ENCODE results near the gene ZNF808. TPM values are rescaled to one million over a fixed set of nuclear protein-coding genes. Genes with fewer than 3 reads are reported as not detected.
"Not testable (repeated sequence)": the region's sequence is repeated elsewhere in the genome, so short reads cannot be mapped to it uniquely, and the experiment has no call there.

ZNF808 gene
- total RNA-seq, 3 donors from 2014 or later: 26.2 to 46.9 (median 46.1) TPM

DNA sequence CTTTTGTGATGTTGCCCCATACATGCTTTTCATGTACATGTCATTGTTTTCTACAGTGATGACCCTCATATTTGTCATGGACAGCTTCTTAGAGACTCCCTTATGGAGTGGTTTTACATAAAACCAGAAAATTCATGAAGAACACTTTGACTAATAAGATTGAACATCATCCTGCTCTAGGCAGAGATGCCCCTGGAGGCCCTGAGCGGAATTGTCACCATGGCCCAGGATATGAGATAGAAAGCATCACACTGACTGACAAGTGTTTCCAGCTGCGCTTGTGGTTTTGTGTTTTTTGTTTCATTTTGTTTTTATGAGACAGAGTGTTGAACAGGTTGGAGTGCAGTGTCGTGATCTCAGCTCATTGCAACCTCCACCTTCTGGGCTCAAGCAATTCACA lies 64.8 kb downstream of the ZNF808 start:
- Histone ChIP-seq H3K4me1 (ENCODE audit: low read depth) (no peaks in the 10 kb centered on the region), H3K36me3 (ENCODE audit: low read depth) (no peaks in the 10 kb centered on the region), H3K9me3 (peaks cover 50% of the 10 kb centered on the region), H3K4me3 (no peak overlapping the region)
- ATAC-seq (no peak), DNase-seq (no peak)
- TF ChIP-seq, protein P1, sequence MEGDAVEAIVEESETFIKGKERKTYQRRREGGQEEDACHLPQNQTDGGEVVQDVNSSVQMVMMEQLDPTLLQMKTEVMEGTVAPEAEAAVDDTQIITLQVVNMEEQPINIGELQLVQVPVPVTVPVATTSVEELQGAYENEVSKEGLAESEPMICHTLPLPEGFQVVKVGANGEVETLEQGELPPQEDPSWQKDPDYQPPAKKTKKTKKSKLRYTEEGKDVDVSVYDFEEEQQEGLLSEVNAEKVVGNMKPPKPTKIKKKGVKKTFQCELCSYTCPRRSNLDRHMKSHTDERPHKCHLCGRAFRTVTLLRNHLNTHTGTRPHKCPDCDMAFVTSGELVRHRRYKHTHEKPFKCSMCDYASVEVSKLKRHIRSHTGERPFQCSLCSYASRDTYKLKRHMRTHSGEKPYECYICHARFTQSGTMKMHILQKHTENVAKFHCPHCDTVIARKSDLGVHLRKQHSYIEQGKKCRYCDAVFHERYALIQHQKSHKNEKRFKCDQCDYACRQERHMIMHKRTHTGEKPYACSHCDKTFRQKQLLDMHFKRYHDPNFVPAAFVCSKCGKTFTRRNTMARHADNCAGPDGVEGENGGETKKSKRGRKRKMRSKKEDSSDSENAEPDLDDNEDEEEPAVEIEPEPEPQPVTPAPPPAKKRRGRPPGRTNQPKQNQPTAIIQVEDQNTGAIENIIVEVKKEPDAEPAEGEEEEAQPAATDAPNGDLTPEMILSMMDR (IDR thresholded peaks at IDR 0.05): no peak
- intact Hi-C loops (cut with DNase I, micrococcal nuclease): no loop called here

DNA sequence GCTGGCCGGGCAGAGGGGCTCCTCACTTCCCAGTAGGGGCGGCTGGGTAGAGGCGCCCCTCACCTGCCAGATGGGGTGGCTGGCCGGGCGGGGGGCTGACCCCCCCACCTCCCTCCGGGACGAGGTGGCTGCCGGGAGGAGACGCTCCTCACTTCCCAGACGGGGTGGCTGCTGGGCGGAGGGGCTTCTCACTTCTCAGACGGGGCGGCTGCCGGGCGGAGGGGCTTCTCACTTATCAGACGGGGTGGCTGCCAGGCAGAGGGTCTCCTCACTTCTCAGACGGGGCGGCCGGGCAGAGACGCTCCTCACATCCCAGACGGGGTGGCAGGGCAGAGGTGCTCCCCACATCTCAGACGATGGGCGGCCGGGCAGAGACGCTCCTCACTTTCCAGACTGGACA lies 66.0 kb downstream of the ZNF808 start:
- H3K4me3 ChIP-seq; H3K36me3 ChIP-seq (ENCODE audit: low read depth); DNase-seq; H3K4me1 ChIP-seq (ENCODE audit: low read depth); ATAC-seq; intact Hi-C loops (cut with DNase I, micrococcal nuclease): not testable (repeated sequence)
- peaks cover 50% of the 10 kb centered on the region for H3K9me3 ChIP-seq

DNA sequence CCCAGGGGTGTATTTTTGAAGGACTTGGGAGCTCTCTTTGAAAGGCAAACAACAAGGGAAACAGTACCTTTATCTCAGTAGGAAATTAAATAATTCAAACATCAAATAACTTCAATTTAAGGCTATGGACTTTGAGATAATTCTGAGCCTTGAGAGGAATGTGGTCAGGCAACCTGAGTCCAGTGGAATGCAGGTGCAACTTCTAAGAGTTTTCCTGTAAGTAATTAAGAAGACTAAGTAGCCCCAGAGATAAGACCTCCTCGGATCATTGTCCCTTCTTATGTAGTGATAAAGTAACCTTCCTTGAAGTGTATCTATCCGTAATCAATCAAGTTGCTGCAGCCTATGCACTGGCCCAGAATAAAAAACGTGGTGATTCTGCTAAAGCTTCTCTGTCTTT lies 71.8 kb downstream of the ZNF808 start:
- H3K9me3 ChIP-seq: peaks cover 34% of the 10 kb centered on the region
- no peaks in the 10 kb centered on the region for H3K36me3 ChIP-seq (ENCODE audit: low read depth)
- peaks cover 17% of the 10 kb centered on the region for H3K4me1 ChIP-seq (ENCODE audit: low read depth)
- ATAC-seq (no peak), DNase-seq (no peak)
- H3K4me3 ChIP-seq: no peak overlapping the region
- intact Hi-C loops (cut with DNase I, micrococcal nuclease): no loop called here
- TF ChIP-seq, protein P1 (IDR thresholded peaks at IDR 0.05): no peak

DNA sequence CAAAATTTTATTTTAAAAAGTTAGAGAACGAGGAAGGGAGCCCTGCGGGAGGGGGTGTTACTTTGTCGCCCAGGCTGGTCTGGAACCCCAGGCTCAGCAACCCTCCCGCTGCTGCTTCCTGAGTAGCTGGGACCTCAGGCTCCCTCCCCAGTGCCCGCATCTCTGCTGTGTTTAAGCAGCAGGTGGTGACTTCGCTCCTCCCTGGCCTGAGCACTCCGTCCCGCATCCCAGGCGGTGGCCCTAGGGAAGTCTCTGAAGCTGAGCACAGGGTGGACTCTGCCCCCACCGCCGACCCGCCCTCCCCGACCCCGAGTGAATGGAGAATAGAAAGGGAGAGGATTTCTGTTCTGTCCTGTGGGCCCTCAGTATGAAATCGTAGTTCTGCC lies 73.2 kb downstream of the ZNF808 start:
- DNase-seq (peak; percentile 78 to 82 (median 79)), ATAC-seq (peak; percentile 61)
- TF ChIP-seq, protein P1 (IDR thresholded peaks at IDR 0.05): no peak
- Histone ChIP-seq H3K36me3 (ENCODE audit: low read depth) (no peaks in the 10 kb centered on the region), H3K4me3 (no peak overlapping the region), H3K4me1 (ENCODE audit: low read depth) (peaks cover 17% of the 10 kb centered on the region), H3K9me3 (peaks cover 23% of the 10 kb centered on the region)
- intact Hi-C loops (cut with DNase I, micrococcal nuclease): no loop called here

DNA sequence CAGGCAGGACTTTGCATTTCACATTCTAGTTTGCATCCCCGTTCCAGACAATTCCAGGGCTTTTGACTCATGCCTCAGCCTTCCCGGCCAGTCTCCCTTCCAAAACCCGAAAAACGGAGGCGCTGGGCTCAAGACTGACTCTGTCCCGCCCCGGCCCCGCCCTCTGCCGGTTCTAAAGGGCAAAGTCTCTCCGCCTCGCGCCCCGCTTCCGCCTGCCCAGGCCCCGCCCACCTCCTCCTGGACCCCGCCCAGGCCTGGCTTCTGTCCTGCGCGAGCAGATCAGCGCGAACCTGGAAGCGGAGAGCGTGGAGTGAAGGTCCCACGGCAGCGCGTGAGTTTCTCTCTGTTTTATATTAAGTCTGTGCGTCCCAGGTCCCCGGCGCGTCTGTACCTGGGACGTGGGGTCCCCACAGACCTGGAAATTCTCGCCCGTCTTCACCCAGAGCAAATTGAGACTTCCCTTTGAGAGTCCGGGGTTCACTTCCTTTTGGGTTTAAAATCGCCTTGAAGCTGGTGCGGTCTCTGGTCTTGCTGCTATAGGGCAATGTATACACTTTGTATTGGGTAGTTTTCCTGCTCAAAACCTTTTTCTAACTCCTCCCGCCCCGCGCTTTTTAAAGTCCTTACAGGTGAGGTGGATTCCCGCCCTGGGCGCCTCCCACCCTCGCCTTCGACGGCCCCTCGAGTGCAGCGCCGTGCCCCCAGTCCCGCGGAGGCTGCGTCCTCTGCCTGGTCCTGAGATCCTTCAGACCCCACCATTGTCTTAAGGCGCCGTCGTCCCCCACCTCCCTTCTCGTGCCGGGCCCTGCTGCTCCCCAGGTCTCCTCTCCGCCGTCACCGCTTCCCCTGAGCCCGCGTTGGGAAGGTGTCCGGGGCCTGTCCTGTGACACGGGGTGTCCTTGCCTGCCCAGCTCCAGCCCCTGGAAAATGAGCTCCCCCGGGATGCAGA lies 73.8 kb downstream of the ZNF808 start:
- DNase-seq (peak; percentile 97 to 99 (median 99)), ATAC-seq (peak; percentile 100)
- intact Hi-C loops (cut with DNase I, micrococcal nuclease): no loop called here
- Histone ChIP-seq H3K4me1 (ENCODE audit: low read depth) (peaks cover 17% of the 10 kb centered on the region), H3K36me3 (ENCODE audit: low read depth) (no peaks in the 10 kb centered on the region), H3K9me3 (peaks cover 22% of the 10 kb centered on the region), H3K4me3 (peak overlapping the region; percentile 43)
- TF ChIP-seq, protein P1 (IDR thresholded peaks at IDR 0.05): no peak

DNA sequence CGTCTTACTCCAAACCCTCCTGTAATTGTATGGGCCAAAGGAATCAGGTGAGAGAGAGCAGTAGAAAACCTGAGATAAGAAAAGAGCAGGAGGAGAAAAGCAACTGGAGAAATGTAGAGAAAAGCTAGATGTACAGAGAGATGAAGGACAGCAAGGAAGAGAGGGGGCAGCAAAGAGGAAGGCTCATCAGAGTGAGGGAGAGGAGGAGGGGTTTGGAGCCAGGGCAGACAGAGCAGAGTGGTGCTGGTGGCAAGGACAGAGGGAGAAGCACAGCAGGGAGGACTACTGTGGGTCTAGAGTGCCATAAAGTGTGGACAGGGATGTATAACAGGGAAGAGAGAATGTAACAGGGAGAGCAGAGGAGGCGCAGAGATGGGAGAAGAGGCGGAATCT lies 74.5 kb downstream of the ZNF808 start:
- ATAC-seq: not testable (repeated sequence)
- peak in 1 of 3 donors; percentile 9 for DNase-seq

More for the DNA sequence above, 74.5 kb downstream of the ZNF808 start:
- Histone ChIP-seq H3K9me3 (peaks cover 22% of the 10 kb centered on the region), H3K4me1 (ENCODE audit: low read depth) (peaks cover 17% of the 10 kb centered on the region), H3K4me3 (peak overlapping the region; percentile 43)
- H3K36me3 ChIP-seq (ENCODE audit: low read depth); intact Hi-C loops (cut with DNase I, micrococcal nuclease): not testable (repeated sequence)
